Measurements from ENCODE around the gene RBM34.

DNA sequence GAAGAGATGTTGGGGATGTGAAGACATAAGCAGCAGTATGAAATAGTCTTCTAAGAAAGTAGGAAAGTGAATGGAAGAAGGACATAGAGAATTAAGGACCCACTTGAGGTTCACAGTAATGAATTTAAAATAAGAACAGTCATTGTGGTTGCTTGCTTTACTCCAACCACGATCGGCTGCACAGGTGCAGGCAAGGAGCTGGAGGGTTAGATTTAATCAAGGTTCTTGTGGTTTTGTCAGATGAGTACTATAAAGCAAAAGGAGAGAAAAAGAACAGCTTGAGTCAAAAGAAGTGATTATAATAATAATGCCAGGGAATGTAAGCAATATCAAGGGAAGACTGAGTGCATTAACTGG lies 46.1 kb upstream of the RBM34 start:
- TF ChIP-seq, protein P1, sequence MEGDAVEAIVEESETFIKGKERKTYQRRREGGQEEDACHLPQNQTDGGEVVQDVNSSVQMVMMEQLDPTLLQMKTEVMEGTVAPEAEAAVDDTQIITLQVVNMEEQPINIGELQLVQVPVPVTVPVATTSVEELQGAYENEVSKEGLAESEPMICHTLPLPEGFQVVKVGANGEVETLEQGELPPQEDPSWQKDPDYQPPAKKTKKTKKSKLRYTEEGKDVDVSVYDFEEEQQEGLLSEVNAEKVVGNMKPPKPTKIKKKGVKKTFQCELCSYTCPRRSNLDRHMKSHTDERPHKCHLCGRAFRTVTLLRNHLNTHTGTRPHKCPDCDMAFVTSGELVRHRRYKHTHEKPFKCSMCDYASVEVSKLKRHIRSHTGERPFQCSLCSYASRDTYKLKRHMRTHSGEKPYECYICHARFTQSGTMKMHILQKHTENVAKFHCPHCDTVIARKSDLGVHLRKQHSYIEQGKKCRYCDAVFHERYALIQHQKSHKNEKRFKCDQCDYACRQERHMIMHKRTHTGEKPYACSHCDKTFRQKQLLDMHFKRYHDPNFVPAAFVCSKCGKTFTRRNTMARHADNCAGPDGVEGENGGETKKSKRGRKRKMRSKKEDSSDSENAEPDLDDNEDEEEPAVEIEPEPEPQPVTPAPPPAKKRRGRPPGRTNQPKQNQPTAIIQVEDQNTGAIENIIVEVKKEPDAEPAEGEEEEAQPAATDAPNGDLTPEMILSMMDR (IDR thresholded peaks at IDR 0.05), result no peak
- TF ChIP-seq POLR2A (IDR thresholded peaks at IDR 0.05) (no peak), POLR2AphosphoS5 (IDR thresholded peaks at IDR 0.05) (no peak), EP300 (IDR thresholded peaks at IDR 0.05; ENCODE audit: low read depth) (no peak)

All from transverse colon (tissue), 4 donors.